HL-60 (cell line): Measurements from ENCODE around the gene TRERF1.

ENCODE experiments used
- DNase-seq, 2 experiments: peaks; one replicate each; pipeline ENCODE4 v3.0.0-alpha.2; 2010 to 2020; ENCODE audit warnings: low read depth in 1 of 2, low spot score in 1 of 2
- H3K27ac ChIP-seq: fragments of 250-450 bp; sonication (Bioruptor Pico); replicated peaks from 2 replicates; pipeline ENCODE4 v1.5.1; 2020; ENCODE audit warnings: mild to moderate bottlenecking, moderate library complexity
- H3K27me3 ChIP-seq: fragments of 250-450 bp; sonication (Bioruptor Pico); 2 replicates; pipeline ENCODE4 v1.5.1; 2021; ENCODE audit warnings: mild to moderate bottlenecking, moderate library complexity; ENCODE audit not compliant: insufficient read depth, poor library complexity, severe bottlenecking
- H3K4me3 ChIP-seq: replicated peaks from 2 replicates; pipeline ENCODE4 v1.5.1; 2011; ENCODE audit warnings: mild to moderate bottlenecking, control low read depth, low read length; ENCODE audit not compliant: insufficient read depth
- GABPA ChIP-seq: IDR thresholded peaks from 2 replicates; pipeline ENCODE4 v1.6.1; 2012; ENCODE audit warnings: low read depth
- POLR2AphosphoS5 ChIP-seq: IDR thresholded peaks from 2 replicates; pipeline ENCODE4 v1.6.1; 2012; ENCODE audit warnings: low read depth
- SPI1 ChIP-seq: IDR thresholded peaks from 2 replicates; pipeline ENCODE4 v1.6.1; 2012; ENCODE audit warnings: low read depth, mild to moderate bottlenecking, borderline replicate concordance
- TF ChIP-seq, protein P1 (sequence below): IDR thresholded peaks from 2 replicates; pipeline ENCODE4 v1.6.1; 2012; ENCODE audit warnings: low read depth; ENCODE audit not compliant: insufficient replicate concordance
- TF ChIP-seq, protein P2 (sequence below): IDR thresholded peaks from one replicate; pipeline ENCODE4 v1.5.1; 2011; ENCODE audit warnings: low read length, control low read depth, inconsistent platforms; ENCODE audit not compliant: insufficient read depth

The TRERF1 gene

DNA sequence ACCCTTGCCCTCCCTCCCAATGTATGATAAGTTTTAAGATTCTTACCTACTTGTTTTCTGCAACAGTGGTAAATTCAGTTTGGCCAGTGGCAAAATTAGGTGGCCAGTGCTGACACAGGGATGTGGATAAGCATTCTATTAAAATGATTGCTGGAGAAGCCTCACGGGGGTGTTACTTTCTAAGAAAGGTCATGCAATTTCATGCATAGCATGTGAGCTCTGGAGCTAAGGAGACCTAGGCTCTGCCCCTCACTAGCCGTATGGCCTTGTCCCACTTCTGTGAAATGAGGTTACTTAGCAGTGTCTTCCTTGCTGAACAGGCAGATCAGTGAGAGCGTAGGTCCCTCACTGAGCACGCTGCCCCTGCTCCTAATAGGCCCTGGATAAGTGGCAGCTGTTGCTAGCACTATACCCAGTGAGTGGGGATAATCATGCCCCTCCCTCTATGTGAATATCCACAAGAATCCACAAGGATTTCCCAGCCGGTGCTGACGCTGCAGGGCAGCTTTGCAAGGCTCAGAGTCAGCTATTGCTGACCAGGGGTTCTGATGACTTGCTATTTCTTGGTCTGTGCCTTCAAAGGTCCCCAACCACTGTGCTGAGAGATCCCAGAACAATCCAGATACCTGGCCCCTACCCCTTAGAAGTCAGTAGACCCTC lies 147.5 kb downstream of the TRERF1 start:
- TF ChIP-seq, protein P1, sequence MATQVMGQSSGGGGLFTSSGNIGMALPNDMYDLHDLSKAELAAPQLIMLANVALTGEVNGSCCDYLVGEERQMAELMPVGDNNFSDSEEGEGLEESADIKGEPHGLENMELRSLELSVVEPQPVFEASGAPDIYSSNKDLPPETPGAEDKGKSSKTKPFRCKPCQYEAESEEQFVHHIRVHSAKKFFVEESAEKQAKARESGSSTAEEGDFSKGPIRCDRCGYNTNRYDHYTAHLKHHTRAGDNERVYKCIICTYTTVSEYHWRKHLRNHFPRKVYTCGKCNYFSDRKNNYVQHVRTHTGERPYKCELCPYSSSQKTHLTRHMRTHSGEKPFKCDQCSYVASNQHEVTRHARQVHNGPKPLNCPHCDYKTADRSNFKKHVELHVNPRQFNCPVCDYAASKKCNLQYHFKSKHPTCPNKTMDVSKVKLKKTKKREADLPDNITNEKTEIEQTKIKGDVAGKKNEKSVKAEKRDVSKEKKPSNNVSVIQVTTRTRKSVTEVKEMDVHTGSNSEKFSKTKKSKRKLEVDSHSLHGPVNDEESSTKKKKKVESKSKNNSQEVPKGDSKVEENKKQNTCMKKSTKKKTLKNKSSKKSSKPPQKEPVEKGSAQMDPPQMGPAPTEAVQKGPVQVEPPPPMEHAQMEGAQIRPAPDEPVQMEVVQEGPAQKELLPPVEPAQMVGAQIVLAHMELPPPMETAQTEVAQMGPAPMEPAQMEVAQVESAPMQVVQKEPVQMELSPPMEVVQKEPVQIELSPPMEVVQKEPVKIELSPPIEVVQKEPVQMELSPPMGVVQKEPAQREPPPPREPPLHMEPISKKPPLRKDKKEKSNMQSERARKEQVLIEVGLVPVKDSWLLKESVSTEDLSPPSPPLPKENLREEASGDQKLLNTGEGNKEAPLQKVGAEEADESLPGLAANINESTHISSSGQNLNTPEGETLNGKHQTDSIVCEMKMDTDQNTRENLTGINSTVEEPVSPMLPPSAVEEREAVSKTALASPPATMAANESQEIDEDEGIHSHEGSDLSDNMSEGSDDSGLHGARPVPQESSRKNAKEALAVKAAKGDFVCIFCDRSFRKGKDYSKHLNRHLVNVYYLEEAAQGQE, result no peak
- no peak overlapping the region for H3K27ac ChIP-seq
- H3K4me3 ChIP-seq, result no peak overlapping the region
- no peak for DNase-seq
- H3K27me3 ChIP-seq, result no peaks in the 10 kb centered on the region

DNA sequence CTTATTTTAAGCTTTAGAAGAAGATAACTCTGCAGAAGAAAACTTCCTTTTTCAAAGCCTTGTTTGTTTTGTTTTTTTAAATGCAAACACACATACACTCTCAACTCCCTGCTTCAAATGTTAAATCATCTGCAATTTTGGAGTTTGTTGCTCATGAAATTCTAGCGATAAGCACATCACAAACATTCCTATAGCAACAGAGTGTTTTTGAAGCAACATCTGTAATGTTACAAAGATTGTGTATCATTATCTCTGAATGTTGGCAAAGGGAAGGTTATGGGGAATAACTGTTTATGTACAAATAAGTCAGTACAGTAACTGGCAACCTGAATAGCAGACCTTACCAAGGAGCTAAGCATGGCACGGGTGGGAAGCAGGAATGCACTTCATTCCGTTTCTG lies 149.3 kb downstream of the TRERF1 start:
- TF ChIP-seq, protein P2, sequence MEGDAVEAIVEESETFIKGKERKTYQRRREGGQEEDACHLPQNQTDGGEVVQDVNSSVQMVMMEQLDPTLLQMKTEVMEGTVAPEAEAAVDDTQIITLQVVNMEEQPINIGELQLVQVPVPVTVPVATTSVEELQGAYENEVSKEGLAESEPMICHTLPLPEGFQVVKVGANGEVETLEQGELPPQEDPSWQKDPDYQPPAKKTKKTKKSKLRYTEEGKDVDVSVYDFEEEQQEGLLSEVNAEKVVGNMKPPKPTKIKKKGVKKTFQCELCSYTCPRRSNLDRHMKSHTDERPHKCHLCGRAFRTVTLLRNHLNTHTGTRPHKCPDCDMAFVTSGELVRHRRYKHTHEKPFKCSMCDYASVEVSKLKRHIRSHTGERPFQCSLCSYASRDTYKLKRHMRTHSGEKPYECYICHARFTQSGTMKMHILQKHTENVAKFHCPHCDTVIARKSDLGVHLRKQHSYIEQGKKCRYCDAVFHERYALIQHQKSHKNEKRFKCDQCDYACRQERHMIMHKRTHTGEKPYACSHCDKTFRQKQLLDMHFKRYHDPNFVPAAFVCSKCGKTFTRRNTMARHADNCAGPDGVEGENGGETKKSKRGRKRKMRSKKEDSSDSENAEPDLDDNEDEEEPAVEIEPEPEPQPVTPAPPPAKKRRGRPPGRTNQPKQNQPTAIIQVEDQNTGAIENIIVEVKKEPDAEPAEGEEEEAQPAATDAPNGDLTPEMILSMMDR, result no peak
- TF ChIP-seq, protein P1, result no peak
- TF ChIP-seq GABPA (no peak), POLR2AphosphoS5 (no peak), SPI1 (no peak)
- H3K27ac ChIP-seq, result no peak overlapping the region; the same call in 1 of the 2 replicates

DNA sequence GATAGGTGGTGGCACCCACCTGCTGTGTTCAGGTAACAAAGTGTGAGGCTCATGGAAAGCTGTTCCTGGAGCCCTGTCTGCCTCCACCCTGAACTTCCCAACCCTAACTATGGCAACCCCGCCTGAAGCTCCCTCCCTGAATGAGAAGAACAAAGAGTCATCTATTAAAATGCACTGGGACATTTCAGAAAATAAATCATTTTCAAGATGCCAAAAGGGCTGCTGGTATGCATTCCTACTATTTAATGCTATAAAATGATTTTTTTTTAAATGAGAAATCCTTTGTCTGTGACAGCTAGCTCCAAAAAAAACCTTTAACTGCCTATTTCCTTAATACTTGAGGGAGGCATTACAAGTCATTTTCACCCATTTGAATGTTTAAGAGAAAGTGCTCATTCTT lies 149.7 kb downstream of the TRERF1 start:
- Histone ChIP-seq H3K27ac (no peak overlapping the region; the same call in 1 of the 2 replicates), H3K4me3 (no peak overlapping the region), H3K27me3 (no peaks in the 10 kb centered on the region)
- DNase-seq, result no peak
- no peak for TF ChIP-seq GABPA
- TF ChIP-seq, protein P1, result no peak
- TF ChIP-seq POLR2AphosphoS5, result no peak
- TF ChIP-seq SPI1, result no peak
- TF ChIP-seq, protein P2, result no peak

More for the DNA sequence above, 149.3 kb downstream of the TRERF1 start:
- DNase-seq, result no peak
- Histone ChIP-seq H3K4me3 (no peak overlapping the region), H3K27me3 (no peaks in the 10 kb centered on the region)
